Measurements from ENCODE around the gene PPARD.

The PPARD gene

DNA sequence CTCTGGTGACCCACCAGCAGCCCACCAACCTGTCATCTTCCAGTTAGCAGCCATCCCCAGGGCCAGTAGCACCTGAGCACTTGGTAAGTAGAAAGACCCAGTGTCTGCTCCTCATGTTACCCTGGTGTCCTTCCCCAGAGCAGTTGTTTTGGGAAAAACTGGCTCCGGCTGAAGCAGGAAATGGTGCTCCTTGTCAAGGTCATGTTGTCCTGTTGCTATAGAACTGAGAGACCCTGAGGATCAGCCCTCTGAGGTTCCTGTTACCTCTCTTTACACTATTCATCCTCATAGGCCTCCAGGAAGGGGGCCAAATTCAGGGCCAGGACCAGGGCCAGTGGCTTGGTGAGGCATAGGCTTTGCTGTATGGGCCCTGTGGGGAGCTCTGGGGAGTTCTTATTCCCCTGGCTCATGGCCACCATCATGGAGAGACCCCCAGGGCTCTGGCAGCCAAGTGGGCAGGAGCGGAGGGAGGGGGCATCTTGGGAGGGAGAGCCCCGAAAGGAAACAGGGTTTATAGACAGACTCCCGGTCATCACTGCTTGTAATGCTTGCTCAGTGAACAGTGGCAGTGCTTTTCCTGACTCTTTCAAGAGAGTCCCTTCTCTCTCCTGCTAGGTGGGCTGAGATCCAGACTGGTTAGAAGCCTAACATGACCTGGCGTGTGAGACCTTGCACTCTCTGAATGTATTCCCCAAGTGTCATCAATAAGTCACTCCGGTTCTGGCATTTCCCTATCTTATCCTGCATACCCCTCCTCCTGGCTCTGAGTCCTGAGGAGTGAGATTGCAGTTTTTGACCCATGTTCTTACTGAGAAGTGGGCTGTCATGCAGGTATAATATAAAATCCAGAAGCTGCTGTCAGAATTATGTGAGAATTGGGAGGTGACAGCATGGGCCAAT is 50.7 kb downstream of the PPARD start:
- no peak for TF ChIP-seq POLR2A (IDR thresholded peaks at IDR 0.05; ENCODE audit: low read depth, low read length)
- DNase-seq (ENCODE audit: insufficient read length, low spot score) (no peak), FAIRE-seq (no peak)

DNA sequence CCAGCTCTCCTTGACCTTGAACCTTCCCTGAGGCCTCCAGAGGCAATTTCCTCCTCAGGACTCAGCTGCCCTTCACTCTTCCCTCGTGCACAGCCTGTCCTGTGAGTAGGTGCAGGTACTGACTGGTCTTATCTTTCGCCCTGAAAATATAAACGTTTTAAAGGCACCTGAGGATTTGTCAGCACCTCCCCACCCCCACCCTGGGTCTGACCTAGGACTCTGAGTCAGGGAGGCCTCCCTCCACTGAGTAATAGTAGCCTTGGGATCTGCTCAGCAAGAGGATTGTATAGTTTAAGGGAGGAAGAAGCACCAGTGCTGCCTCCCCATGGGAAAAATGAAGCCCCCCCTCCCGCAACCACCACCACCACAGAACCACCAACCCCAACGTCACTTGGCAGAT is 54.6 kb downstream of the PPARD start:
- DNase-seq (ENCODE audit: insufficient read length, low spot score) (no peak), FAIRE-seq (no peak)
- no peak for TF ChIP-seq POLR2A (IDR thresholded peaks at IDR 0.05; ENCODE audit: low read depth, low read length)

DNA sequence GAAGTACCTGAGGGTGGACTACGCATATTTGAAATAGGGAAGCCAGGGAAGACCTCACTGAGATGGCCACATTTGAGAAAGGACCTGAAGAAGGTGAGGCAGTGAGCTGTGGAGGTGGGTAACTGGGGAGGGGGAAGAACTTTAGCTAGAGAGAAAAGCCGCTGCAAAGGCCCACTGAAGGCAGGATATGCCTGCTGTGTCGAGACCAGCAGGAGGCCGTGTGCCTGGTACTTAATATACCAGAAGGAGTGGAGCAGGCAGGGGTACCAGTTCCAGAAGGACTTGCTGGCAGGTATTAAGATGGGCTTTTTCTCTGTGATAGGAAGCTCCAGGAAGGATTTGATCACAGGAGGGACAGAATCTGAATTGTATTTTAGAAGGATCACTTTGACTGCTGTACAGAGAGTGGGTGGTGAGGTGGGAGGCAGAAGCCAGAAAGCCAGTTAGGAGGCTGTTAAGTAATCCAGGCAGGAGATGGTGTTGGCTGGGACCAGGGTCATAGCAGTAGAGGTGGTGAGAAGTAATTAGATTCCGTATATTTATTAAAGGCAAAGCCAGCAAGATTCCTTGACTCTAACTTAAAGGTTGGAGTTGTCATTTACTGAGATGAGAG is 55.6 kb downstream of the PPARD start:
- FAIRE-seq = no peak
- no peak for DNase-seq (ENCODE audit: insufficient read length, low spot score)
- TF ChIP-seq POLR2A (IDR thresholded peaks at IDR 0.05; ENCODE audit: low read depth, low read length) = no peak

DNA sequence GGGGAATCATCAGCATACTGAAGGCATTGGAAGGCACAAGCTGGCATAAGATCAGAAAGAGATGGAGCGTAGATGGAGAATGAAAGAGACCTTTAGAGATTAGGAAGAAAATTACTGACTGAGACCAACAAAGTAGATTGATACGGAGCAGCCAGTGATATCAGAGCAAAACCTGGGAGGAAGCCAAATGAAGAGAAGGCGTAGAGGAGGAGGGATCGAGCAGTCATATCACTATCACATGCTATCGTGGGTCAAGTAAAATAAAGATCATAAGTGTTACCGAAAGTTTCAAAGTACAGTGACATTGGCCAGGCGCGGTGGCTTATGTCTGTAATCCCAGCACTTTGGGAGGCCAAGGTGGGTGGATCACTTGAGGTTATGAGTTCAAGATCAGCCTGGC is 56.2 kb downstream of the PPARD start:
- no peak for DNase-seq (ENCODE audit: insufficient read length, low spot score)
- FAIRE-seq = no peak
- TF ChIP-seq POLR2A (IDR thresholded peaks at IDR 0.05; ENCODE audit: low read depth, low read length) = no peak

DNA sequence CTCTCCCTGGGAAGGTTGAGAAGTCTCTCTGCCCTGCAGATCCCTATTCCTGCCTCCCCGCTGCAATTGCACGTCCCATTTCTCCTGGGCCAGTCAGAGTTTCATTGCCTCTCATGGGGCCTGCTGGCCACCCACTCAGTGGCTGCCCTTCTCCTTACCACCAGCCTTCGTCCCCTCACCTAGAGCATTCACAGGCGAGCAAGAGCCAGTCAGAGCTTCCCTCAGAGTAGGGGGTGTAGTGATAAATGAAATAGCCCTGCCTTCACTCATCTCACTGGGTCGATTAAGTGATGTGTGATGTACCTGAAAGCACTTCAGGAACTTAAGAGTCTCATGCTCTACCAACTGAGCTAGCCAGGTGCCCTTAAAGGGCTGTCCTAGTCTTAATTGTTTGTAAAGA is 57.8 kb downstream of the PPARD start:
- no peak for TF ChIP-seq POLR2A (IDR thresholded peaks at IDR 0.05; ENCODE audit: low read depth, low read length)
- no peak for FAIRE-seq
- DNase-seq (ENCODE audit: insufficient read length, low spot score) = no peak

DNA sequence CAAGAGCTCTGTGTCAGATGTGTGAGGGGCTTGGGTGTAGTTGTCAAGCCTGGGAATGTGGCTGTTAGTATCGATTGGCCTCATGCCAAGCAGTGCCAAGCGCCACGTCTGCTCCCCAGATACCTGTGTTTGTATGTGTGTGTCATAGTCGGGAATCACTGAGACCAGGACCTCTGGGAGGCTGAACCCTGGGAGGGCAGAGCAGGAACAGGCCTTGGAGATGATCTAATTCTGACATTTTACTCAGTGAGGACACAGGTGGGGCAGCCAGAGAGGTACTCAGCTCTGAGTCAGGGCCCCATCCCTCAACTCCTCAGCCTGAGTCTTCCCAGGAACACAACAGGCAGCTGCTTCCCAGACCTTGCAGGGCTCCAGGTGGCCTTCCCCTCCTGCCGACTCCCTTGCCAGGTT is 58.5 kb downstream of the PPARD start:
- no peak for TF ChIP-seq POLR2A (IDR thresholded peaks at IDR 0.05; ENCODE audit: low read depth, low read length)
- DNase-seq (ENCODE audit: insufficient read length, low spot score) (no peak), FAIRE-seq (peak; percentile 6)

DNA sequence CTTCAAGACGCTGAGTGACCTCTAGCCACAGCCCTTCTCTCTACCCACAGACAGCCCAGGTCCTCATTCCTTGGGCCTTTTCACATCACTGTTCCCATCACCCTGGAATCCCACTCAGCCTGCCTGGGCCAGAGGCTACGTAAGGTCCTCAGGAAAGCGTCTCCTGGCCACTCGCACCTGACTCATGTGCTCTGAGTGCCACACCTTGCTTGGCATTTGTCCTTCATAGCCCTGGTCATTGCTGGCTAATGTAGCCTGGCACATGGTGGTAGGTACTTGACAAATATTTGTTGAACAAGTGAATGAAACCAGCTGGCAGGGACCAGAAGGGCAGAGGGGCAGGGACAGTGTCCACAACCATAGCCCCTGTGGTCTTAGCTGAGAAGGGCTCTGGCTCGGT is 59.2 kb downstream of the PPARD start:
- DNase-seq (ENCODE audit: insufficient read length, low spot score) (no peak), FAIRE-seq (no peak)
- no peak for TF ChIP-seq POLR2A (IDR thresholded peaks at IDR 0.05; ENCODE audit: low read depth, low read length)

DNA sequence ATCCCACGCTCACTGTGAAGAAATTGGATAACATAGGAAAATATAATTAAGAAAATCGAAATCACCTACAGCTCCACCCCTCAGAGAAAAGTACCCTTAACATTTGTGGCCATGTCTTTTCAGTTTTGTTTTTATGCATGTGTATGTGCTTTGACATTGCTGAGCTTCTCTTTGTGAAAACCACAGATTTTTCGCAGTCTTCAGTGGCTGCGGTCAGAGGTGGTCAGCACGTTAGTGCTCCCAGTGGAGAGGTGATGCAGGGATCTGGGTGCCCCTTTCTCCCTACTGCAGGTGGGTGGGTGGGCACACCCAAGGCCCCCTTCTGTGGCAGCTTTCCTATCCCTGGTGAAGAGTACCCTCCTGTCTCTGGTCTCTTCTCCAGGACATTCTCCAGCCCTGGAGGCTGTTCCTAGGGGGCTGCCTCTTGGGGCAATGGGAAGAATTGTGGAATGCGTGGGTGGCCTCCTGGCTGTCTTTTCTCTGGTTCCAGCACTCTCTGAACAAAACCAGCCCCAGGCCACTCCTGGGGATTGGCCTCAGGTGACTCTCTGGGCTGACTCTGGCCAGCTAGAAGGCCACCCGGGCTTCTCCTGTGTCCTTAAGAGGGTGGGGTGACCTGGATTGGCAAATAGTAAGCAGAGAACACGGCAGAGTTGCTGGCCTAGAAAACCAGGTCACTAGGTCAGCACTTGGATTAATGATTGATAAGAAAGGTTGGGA is 59.9 kb downstream of the PPARD start:
- FAIRE-seq (no peak), DNase-seq (ENCODE audit: insufficient read length, low spot score) (no peak)
- no peak for TF ChIP-seq POLR2A (IDR thresholded peaks at IDR 0.05; ENCODE audit: low read depth, low read length)

DNA sequence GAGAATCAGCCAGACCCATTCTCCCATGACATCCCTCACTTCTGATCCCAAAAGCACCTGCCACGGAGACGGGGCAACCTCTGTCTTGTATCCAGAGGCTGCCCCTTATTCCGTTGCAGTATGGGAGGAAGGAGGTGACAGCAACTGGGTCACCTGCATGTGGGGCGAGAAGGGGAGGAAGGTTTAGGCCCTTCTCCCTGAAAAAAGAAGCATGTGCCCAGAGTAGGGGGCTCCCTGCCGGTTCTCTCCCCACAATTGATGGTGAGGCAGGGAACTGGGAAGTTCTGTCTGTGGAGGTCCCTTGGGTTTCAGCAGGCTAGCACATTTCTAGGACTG is 60.5 kb downstream of the PPARD start:
- DNase-seq (ENCODE audit: insufficient read length, low spot score) (no peak), FAIRE-seq (no peak)
- TF ChIP-seq POLR2A (IDR thresholded peaks at IDR 0.05; ENCODE audit: low read depth, low read length) = no peak

DNA sequence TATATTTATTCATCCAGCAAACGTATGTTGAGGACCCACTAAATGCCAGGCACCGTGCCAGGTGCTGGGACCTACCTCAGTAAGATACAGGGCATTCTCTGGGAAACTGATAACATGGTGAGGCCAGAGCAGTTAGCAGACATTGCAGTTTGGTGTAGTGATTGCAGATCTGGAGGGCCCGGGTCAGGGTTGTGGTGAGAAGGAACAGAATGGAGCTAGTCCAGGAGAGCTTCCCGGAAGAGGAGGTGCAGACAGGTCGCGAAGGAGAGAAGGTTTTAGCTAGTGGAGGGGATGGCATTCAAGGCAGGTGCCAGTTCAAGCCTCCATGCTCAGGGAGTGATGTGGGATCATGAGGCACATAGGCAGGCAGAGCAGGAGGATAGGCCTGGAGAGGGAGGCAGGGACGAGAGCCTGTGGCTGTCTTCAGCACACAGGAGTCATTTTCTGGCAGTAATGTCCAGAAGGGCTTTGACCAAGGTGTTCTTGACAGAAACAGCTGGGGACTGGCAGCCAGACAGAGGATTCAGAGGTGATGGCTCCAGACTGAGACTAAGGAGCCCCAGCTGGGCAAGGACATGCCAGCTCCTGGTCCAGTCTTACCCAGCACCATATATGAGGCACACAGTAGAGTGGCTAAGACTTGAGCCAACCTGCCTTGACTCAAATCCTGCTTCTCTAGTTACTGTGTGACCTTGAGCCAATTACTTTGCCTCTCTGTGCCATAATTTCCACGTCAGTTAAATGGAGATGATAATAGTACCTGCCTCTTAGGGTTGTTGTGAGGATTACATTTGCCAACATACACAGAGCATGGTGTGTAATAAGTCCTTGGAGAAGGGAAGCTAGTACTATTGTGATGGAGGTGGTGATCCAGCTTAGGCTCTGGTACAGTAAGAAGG is 61.4 kb downstream of the PPARD start:
- DNase-seq (ENCODE audit: insufficient read length, low spot score) = no peak
- no peak for TF ChIP-seq POLR2A (IDR thresholded peaks at IDR 0.05; ENCODE audit: low read depth, low read length)
- FAIRE-seq = no peak

DNA sequence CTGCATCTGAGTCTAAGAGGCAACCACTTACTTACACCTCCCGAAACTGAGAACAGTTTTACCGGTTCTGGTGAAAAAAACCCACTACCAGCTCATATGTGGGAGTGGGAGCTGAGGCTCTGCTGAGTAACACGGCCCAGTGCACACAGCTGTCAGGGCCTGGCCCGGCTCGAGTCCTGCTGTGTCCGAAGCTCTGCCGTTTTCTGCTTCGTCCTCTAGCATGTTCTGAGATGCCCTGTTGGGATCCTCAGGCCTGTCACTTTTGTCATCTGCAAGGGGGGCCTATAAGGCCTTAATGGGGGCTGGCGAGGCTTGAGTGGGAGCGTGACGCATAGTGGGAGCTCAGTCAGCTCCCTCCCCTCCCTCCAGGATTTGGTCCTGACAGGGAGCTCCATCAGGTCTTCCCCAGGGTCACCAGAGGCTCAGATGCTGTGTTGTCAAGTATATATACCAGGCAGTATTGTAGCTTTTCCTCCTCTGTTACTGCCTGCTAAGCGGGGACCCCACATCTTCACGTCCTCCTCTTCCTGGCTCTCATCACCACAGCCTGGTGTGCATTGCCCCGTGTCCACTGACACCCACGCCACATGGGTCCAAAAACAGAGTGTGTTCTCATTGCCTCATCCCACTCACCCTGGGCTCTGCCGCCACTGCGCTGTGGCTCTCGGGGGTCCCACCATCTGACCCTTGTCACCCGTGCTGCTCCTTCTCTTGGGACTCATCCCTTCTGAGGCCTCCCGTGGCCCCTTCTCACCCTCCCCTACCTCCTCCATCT is 64.5 kb downstream of the PPARD start:
- TF ChIP-seq POLR2A (IDR thresholded peaks at IDR 0.05; ENCODE audit: low read depth, low read length) = no peak
- FAIRE-seq (no peak), DNase-seq (ENCODE audit: insufficient read length, low spot score) (no peak)

DNA sequence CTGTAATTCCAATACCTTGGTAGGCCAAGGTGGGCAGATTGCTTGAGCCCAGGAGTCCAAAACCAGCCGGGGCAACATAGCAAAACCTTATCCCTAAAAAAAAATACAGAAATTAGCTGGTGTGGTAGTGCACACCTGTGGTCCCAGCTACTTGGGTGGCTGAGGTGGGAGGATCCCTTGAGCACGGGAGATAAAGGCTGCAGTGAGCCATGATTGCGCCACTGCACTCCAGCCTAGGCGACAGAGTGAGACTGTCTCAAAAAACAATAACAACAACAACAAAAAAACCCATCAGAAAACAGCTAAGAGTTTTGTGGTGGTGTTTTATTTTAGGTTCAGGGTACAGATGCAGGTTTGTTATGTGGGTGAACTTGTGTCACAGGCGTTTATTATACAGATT is 66.9 kb downstream of the PPARD start:
- FAIRE-seq = no peak
- TF ChIP-seq POLR2A (IDR thresholded peaks at IDR 0.05; ENCODE audit: low read depth, low read length) = no peak

DNA sequence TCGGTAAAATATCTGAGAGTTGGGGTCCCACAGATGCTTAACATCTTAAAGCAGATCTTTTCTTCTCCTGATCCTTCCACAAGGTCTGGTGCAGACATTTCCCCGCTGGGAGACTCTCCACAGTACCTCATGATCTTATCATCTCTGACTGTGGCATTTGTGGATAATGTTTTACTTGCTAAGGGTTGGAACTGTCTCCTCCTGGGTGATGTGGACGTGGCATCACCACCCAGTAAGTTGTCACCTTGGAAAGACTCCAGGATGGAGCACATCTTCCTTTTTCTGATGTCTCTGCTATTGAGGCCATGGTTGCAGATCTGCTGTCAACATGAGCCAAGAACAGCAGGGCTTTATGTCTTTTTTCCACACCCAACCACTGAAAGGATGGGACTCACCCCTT is 67.8 kb downstream of the PPARD start:
- no peak for TF ChIP-seq POLR2A (IDR thresholded peaks at IDR 0.05; ENCODE audit: low read depth, low read length)
- DNase-seq (ENCODE audit: insufficient read length, low spot score) (no peak), FAIRE-seq (no peak)

More for the DNA sequence above, 66.9 kb downstream of the PPARD start:
- DNase-seq (ENCODE audit: insufficient read length, low spot score) = no peak

Measured in H54 (cell line).